Uterus (tissue), 2 donors: ENCODE measurements around the gene NYAP1.

Experiments used
- POLR2A ChIP-seq, 2 donors: fragments of 450-650 bp; IDR thresholded peaks; one replicate each; pipeline ENCODE4 v1.6.1; 2016; ENCODE audit warnings: antibody characterized with exemption in 2 of 2, mild to moderate bottlenecking in 1 of 2, moderate library complexity in 1 of 2
- TF ChIP-seq, protein P1 (sequence below), 4 experiments: fragments of 200-600 bp in 2 of 4; fragments of 450-650 bp in 2 of 4; sonication (generic) in 2 of 4; IDR thresholded peaks; one replicate each; pipeline ENCODE4 v1.5.1; 2016 to 2019; ENCODE audit warnings: antibody characterized with exemption in 4 of 4, mild to moderate bottlenecking in 2 of 4, moderate library complexity in 1 of 4

- TF ChIP-seq, protein P1, sequence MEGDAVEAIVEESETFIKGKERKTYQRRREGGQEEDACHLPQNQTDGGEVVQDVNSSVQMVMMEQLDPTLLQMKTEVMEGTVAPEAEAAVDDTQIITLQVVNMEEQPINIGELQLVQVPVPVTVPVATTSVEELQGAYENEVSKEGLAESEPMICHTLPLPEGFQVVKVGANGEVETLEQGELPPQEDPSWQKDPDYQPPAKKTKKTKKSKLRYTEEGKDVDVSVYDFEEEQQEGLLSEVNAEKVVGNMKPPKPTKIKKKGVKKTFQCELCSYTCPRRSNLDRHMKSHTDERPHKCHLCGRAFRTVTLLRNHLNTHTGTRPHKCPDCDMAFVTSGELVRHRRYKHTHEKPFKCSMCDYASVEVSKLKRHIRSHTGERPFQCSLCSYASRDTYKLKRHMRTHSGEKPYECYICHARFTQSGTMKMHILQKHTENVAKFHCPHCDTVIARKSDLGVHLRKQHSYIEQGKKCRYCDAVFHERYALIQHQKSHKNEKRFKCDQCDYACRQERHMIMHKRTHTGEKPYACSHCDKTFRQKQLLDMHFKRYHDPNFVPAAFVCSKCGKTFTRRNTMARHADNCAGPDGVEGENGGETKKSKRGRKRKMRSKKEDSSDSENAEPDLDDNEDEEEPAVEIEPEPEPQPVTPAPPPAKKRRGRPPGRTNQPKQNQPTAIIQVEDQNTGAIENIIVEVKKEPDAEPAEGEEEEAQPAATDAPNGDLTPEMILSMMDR (IDR thresholded peaks at IDR 0.05) = no peak
- TF ChIP-seq POLR2A (IDR thresholded peaks at IDR 0.05) = no peak
Measured at GRCh38 chr7:100515072-100515532, 31.4 kb downstream of the NYAP1 start.
